ENCODE results near the gene LLPH.
"Not testable (repeated sequence)": the region's sequence is repeated elsewhere in the genome, so short reads cannot be mapped to it uniquely, and the experiment has no call there.

LLPH gene

DNA sequence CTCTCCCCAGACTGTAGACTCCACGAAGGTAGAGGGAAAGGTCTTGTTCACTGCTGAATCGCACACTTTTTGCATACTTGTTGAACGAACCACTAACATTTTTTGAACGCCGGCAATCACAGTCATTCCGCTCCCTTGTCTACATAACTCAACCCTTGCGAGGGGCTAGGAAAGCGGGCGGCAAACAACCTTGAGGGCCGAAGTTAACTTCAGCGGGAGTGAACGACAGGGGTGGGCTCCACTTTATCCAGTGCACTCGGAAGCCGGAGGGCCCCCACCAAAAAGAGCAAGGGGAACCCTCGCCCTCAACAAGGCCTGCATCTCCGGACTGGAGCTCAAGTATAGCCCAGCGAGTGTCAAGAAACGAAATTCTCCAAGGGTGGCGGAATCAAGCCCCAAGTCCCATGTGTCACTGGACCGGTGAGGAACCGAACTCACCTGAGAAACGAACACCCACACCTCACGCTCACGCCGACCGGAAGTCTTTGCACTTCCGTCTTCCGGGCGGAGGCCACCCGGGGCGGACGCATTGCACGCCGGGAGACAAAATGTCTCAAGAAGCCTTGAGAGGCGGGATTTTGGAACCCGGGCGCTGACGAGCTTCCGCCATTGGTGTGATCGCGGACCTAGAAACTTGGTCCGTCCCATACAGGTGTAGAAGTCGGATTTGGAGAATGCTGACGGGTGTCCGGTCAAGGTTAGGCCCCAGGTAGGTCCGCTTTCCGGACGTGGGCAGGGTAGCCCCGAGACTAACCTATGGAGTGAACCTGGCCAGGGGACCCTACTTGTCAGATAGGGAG is at the start of gene LLPH:
LLPH (minus strand) TSS at position 484 of the 800 bp plus-strand sequence. CDS start 1,644 bp downstream, outside the sequence.
- peak; percentile 95 for DNase-seq

DNA sequence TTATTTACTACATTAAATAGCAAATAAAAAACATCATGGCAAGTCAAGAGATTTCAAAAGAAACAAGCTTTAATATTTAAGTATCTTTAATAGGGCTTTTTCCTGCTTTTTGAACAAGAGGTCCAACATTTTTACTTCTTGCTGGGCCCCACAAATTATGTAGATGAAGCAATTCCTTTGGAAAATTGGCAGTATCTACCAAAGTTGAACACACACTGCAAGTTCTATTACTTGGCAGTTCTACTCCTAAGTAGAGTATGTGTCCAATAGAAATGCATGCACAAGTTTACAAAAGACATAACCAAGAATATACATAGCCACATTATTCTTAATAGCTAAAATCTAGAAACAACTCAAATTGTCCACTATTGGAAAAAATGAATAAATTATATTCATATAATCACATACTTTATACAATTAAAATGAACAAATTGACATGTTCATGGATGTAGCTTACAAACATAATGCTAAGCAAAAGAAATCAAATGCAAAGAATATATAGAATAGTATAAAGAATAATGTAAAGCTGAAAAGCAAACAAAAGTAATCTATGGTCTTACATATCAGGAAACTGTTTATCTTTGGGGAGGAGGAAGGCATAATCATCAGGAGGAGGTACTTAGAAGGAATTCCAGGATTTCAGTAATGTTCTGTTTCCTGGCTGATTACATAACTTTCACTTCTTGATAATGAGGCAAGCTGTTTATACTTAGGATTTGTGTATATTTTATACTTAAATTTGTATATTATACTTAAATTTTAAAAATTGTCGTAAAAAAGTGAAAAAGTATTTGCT is 45.8 kb upstream of the LLPH start:
- DNase-seq = no peak

DNA sequence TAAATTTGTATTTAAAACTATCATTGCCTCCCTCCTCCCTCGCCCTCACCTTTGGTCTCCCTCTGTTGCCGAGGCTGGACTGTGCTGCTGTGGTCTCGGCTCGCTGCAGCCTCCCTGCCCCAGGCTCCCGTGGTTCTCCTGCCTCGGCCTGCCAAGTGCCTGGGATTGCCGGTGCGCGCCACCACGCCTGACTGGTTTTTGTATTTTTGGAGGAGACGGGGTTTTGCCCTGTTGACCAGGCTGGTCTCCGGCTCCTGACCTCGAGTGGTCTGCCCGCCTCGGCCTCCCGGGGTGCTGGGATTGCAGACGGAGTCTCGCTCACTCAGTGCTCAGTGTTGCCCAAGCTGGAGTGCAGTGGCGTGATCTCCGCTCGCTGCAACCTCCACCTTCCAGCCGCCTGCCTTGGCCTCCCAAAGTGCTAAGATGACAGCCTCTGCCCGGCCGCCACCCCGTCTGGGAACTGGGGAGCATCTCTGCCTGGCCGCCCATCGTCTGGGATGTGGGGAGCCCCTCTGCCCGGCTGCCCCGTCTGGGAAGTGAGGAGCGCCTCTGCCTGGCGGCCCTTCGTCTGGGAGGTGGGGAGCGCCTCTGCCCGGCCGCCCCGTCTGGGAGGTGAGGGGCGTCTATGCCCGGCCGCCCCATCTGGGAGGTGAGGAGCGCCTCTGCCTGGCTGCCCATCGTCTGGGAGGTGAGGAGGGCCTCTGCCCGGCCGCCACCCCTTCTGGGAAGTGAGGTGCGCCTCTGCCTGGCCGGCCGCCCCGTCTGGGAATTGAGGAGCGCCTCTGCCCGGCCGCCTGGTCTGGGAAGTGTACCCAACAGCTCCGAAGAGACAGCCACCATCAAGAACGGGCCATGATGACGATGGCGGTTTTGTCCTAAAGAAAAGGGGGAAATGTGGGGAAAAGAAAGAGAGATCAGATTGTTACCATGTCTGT is 44.1 kb upstream of the LLPH start:
- DNase-seq = not testable (repeated sequence)

DNA sequence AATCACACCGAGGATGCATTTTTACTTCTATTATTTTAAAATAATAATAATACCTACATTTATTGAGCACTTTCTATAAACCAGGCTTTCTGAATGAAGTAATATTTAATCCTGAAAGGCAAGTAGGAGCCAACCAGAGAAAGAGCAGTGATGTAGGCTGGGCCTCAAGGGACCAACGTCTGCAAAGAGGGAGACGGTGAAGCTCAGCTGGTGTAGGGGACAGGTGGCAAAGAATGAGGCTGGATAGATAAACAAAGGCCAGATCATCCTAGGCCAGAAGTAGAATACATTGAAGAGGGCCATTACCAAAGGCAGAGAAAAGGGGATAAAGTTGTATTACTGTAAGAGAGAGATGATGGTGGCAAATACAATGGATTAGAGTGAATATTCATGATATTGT is 40.1 kb upstream of the LLPH start:
- DNase-seq = no peak

DNA sequence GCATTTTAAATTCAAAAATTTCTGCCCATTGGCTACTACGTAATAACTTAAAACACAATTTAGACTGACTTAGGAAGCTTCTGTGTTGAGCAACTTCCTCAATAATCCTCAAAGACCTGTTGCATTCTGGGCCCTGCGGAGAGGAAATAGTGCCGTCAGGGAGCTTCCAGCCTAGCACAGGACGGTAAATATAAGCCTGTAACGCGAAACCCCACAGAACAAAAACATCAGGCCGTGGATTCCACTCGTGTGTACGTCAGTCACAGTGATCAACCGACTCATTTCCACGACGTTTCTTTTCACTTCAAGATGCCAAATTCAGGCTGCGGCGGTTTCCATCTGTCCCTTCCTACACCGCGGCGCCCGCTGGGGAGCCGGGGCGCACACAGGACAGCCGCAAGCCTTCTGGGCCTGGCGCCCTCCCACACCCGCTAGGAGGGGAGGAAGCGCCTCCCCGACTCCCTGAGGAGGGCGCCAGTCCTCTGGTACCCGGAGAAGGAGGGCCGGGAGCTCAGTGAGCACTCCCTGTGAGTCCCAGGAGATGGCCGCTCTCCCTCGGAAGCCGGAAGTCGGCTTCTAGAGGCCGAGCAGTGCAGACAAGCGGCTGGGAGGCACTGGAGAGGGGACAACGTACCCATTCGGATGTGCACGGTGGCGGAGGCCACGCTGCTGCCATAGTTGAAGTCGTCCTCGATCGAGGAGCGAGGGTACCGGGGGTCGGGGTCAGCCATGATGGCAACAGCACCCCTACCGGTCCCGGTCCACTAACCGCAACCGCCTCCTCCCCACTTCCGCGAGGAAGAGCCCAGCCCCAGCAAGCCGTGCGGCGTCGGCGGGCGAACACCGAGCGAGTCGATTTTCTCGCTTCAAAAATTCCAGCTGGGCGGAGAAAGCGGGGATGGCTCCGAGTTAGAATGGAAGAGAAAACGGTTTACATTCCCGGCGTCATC is 38.9 kb upstream of the LLPH start, which contains the start of gene TMBIM4:
TMBIM4 (minus strand) TSS at position 776 of the 950 bp plus-strand sequence; CDS start at position 731, 45 bp downstream.
- DNase-seq = peak; percentile 92

DNA sequence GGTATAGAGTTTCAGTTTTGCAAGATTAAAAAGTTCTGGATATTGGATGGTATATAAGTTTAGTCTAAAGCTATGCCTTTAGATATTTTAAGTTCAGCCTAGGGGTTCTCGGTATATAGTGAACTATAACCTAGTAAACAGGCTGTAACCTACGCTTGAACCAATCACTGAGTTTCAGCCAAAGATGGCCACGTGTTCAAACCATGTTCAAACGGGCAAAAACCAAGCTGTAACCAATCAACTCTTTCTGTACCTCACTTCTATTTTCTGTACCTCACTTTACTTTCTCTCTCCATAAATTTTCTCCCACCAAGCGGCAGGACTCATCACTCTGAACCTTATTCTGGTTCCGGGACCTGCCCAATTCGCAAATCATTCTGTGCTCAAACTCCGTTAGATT is 37.9 kb upstream of the LLPH start:
- no peak for DNase-seq

DNA sequence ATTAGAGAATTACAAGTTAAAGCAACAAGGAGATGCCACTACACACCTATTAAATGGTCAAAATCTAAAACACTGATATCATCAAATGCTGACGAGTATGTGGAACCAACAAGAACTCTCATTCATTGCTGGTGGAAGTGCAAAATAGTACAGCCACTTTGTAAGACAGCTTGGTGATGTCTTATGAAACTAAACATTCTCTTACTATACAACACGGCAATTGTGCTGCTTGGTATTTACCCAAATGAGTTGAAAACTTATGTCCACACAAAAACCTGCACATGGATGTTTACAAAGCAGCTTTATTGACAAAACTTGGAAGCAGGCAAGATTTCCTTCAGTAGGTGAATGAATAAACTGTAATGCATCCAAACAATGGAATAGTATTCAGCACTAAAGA is 36.0 kb upstream of the LLPH start:
- DNase-seq = no peak

DNA sequence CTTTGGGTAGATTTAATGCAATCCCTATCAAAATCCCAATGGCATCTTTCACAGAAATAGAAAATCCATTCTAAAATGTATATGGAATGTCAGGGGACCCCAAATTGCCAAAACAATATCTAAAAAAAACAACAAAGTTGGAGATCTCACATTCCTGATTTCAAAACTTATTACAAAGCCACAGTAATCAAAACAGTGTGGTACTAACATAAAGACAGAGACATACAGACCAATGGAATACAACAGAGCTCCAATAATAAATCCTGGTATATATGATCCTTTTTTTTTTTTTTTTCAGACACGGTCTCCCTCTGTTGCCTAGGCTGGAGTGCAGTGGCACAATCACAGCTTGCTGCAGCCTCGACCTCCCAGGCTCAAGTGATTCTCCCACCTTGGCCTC is 34.6 kb upstream of the LLPH start:
- no peak for DNase-seq

DNA sequence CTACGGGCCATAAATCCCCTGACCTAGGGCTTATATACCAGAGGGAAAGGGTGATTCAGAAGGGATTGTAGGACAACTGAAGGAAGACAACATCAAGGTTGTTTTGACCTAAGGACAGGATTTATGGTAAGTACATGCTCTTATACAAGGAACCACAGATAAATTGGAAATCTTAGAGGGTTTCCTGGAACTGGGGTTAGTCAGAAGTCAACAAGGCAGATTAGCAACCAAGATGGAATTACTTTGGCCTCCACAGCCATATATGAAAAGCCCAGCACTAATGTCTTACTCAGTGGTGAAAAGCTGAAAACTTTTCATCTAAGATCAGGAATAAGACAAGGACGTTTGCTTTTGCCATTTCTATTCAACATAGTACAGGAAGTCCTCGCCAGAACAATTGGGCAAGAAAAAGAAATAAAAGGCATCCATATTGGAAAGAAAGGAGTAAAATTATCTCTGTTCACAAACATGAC is 33.8 kb upstream of the LLPH start:
- DNase-seq = no peak

DNA sequence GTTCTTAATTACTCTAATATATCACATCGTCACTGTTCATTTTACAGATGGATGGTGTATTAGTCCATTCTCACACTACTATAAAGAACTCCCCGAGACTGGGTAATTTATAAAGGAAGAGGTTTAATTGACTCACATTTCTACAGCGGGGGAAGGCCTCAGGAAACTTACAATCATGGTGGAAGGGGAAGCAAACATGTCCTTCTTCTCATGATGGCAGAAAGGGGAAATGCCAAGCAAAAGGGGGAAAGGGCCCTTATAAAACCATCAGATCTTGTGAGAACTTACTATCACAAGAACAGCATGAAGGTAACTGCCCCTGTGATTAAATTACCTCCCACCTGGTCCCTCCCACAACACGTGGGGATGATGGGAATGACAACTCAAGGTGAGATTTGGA is 32.7 kb upstream of the LLPH start:
- DNase-seq = no peak

DNA sequence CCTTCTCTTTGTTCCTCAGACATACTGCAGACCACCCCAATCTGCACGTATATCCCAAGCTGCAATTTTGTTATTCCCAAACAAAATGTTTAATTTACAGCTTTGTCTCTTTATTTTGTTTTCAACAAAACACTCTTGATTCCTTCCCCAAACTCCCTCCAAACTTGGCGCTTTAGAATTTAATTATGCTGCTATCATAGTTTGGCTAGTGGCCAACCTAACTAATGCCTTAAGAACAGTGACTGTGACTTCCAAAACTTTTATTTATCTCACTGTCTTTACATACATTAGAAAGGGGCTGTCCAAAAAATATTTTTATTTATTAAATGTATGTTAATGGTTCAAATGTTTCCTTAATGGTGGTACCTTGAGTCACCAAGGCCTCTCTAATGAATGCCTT is 32.2 kb upstream of the LLPH start:
- DNase-seq = no peak

DNA sequence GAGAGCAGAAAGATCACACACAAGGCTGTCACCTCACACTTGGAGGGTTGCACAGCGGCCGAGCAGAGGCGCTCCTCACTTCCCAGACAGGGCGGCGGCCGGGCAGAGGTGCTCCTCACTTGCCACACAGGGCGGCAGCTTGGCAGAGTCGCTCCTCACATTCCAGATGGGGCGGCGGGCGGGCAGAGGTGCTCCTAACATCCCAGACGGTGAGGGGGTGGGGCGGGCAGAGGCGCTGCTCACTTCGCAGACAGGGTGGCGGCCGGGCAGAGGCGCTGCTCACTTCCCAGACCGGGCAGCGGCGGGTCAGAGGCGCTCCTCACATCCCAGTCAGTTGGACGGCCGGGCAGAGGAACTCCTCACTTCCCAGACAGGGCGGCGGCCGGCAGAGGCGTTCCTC is 30.2 kb upstream of the LLPH start:
- DNase-seq = no peak

DNA sequence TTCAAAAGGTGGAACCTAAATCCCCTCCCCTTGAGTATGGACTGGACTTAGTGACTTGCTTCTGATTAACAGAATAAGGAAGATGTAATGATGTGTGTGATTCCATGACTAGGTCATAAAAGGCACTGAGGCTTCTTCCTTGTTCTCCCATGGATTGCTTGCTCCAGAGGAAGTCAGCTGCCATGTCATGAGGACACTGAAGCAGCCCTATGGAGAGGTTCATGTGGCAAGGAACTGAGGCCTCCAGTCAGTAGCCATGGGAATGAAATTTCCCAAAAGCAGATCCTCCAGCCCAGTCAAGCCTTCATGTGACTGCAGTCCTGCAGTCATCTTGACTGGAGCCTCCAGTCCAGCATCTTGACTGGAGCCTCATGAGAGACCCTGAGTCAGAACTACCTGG is 28.6 kb upstream of the LLPH start:
- DNase-seq = no peak

DNA sequence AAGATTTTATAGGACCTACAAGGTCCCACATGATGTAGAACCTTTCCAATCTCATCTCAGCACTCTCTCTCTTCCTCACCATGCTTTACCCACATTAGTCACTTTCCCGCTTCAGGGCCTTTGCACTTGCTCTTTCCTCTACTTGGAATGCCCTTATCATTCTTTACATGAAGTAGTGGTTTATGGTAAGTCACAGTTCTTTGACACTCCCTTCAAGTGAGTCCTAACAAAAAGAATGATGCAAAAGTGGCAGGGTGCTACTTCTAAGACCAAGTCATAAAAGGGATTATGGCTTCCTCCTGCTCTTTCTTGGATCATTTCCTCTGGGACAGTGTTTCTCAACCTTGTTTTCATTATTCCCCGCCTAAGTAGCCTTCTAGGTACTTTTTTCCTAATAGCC is 26.1 kb upstream of the LLPH start:
- DNase-seq = no peak

DNA sequence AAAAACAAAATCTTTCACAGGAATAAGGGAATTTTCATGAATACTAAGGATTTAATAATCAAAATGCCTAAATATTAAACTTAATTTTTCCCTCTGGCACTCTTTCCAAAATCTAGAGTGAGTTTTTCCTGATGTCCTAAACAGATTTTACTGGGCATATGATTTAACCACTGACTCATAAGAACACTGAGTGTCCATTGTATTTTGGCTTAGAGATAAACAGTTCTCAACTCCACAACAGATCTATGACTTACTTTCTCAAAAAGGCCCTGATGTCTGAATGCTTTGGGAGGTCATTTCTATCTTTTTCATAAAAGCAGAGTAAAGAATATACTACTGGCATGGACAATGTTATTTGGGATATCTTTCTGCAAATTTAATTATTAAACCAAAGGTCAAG is 24.2 kb upstream of the LLPH start:
- DNase-seq = no peak

DNA sequence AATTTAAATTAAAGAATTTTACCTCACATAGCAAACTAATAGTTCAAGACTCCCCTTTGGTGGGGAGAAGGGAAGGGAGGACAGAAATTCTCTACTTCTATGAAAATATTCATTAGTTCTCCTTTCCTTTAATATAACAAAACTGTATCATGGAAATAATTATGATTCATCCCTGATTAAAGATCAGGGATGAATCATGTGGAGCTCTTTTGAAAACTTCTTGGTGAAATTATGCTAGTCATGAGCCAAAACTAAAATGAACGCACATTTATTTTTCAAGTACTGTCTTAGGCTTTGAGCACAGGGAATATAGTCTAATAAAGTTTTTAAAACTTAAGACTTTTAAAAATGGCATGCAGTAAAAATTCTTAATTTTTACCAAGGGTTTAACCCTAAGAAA is 22.2 kb upstream of the LLPH start:
- DNase-seq = no peak

DNA sequence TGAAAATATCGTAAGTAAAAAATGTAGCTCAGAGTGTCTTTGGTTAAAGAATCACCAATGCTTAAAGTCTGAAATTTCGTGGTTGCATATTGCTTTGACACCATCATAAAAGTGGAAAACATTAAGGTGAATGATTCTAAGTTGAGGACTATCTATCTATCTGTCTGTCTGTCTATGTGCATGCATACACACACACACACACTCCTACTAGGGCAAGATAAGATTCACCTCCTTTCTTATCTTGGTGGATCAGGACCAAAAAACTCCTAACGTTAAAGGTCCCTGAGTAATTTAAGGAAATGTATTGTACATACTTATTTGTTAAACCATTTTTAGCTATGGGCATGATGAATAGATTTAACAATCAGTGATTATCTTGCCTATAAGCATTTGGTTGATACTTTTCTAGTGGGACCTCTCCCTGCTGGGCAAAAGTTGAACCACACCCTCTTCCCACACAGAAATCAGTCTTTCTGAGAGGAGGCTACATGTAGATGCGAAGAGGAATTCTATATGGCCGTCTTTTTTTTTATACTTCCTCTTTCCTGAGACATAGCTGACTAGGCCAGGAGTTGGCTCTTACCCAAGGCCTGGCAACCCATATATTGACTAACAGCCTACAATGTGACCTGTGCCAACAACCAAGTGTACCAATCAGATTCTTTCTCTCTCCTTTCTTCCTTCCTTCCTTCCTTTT is 19.3 kb upstream of the LLPH start:
- DNase-seq = no peak

DNA sequence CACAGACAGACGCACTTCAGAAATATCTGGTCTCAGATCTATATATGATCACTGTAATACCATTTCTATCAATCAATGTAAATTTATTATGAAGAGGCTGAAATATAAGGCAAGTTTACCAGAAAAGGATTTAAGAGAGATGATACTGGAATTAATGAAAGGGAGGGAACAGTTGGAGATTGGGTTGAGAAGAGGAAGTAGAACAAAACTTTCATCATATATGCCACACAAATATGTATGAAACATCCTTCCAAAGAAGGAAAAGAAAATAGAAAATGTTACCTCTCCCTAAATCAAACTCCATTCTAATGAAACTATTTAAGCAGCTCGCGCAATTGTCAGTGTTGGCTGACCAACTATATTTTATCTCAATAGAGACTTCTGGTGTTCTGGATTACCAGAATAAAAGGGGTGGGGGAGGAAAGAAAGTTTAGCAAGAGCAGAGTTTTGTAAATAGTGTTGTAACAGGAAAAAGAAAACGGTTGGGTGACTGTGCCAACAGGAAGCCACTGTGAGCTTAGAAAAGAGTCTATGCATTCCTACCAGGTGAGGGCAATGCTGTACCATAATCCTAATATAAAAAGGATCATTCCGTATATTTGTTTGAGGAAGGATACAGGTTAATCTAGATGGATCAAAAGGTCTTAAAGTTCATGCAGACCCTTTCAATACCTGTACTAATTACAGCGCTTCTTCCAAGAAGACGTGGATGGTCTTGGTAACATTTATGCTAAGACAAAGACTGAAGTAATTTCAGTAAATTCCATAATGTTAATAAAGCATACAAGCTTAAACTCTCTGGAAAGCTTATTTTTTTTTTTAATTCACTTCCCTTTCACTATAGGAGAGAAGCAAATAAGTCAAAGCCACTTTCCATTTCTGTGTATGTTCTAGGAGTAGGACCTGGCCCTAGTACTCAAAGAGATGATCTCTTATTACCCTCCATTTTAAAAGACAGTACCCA is 14.5 kb upstream of the LLPH start:
- DNase-seq = peak; percentile 37

DNA sequence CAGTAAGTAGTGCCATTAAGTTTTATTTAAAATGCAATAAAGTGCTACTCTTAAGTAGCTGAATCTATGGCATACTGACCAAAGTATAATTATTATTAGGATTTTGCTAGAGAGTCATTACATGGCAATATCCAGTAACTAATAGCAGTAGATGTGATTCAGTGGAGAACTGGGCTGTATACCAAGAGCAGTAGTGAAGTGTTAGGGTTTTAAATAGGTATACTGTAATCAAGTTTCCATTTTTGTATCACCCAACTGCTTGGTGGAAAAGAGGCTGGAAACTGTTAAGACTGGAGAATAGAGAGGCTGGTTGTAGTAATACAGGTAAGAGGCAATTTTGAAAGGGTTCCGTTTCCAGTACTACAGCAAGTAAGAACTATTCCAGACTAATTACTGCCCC is 13.3 kb upstream of the LLPH start:
- no peak for DNase-seq

DNA sequence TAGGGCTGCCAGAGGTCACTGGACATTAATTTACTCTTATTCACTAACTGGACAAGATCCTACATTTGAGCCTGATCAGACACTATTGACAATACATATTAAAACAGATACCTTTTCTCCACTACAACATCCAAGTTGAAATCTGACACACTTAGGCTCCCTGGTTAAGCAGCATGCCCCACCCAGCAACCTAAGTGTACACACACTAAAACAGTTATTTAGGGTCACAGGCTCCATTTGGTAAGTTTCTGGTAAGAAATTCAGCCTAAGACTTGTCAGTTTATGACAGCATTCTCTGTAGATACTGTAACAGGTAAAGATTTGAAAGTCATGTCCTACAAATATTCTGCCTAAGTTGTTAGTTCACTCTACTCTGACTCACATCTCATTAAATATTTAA is 12.3 kb upstream of the LLPH start:
- DNase-seq = no peak
